HG02759 (cell line): Measurements from ENCODE around the gene ART3.

Source experiments
- ATAC-seq: cut with Tn5 transposase; IDR thresholded peaks from one replicate; pipeline ENCODE4 v1.9.1; 2021; ENCODE audit warnings: mild to moderate bottlenecking, moderate library complexity; ENCODE audit not compliant: unreplicated experiment

The ART3 gene

DNA sequence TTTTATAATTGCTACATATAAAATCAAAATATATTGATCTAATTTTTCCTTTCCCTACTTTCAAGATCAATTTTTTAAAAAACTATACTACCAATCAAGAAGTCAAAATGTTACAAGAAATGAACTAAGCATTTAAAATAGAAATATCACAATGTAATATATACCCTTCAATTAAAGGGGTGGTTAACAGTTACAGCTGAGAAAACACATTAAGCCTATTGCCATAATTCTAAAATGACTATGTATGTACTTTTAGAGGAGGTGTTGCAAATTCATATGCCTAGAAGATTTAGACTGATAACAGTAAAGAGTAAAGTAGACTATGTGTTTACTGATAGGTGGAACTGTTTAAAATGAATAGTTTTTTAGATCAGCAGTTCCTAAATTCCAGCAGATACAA lies 70.0 kb downstream of the ART3 start:
- ATAC-seq, result no peak

DNA sequence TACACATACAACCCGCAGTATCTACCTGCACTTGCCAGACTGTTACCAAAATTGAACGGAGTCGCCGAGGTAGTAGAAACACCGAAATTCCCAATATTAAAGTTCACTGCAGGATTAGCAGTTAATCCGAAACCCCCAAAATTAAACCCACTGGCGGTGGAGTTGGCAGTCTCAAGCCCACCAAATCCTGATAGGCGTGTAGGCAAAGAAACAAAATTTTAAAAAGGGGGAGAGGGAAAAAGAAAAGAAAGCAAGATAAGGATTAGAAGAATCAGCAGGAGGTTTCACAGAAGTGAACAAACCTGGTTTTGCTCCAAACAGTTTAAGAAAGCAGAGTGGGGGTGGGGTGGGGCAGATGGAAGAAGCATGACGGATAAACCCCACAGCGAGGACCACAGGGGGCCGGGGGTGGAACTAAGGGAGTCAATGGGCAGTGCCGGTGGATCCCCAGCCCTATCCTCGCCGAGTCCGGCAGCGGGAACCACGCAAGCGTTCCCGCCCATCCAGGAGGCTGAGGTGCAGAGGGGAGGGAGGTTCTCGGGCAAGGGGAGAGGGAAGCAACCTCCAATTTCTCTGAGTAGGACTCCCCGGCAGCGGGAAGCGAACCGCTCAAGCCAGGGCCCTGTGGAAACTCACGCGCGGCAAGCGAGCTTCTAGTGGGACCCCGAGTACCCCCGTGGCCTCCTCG lies 73.1 kb downstream of the ART3 start:
- ATAC-seq, result peak; percentile 38

DNA sequence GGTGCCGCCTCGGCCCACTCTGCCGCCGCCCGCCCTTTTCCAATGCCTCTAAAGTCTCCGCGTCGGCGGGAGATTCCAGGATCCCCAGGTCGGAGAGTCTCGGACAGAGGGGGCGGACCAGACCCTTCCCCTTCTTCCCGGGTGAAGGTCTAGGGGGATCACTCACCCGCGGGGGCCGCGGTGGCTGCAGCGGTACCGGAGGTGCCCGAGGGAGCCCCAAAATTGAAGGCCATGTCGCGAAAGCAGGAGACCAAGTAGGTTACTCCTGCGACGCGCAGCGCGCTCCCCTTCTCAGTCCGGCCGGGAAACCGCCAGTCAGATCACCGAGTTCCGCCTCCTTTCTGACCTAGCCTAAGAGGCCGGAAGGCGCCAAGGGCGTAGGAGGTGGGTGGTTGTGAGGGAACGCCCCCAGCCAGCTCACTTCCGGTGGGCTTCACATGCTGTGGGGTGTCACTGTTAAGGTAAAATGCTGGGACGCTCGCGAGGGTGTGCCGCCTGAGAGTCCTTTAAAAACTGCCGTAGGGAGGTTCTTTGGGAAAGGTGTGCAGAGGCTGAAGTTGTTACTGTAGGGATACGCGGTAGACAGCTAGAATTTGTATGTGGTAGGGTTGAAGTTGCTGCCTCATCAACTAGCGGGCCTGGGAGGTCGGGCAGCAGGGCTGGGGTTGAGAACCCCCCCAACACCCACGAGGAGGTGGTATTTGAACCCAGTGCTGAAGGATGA lies 73.8 kb downstream of the ART3 start, which contains the start of gene NUP54:
NUP54 (minus strand) TSS at position 256 of the 724 bp plus-strand sequence; CDS start at position 233, 23 bp downstream.
- peak; percentile 99 for ATAC-seq

DNA sequence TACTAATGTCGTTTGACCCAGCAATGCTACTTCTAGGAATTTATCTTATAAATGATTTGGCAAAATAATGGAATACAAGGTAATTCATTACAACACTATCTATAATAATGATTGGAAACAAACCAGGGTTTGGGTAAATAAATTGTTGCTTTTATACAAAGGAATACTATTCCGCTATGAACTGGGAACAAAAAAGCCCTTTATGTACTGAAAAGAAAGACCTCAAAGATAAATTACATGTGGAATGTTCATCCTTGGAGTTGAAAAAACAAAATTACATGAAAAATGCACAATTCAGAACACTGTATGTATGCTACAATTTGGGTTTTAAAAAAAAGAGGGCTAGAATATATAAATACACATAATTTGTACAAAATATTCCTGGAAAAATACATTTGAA lies 78.8 kb downstream of the ART3 start:
- no peak for ATAC-seq

DNA sequence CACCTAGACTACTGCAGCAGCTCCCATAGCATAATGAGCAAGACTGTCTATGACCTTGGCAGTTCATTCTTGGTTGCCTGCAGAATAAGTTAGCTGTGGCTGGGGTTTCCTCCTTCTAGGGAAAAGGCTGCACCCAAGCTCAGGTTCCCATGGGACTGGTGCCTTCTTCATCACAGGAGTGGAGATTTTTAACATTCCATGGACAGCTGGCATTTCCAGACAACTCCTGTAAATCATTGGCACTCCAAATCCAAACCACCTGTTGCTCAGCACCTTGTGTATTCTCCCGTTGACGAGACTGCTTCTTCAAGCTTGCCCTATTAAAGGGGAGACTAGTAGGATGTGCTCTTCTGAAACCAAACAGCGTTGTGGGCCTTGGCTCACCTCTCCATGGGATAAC lies 81.5 kb downstream of the ART3 start:
- no peak for ATAC-seq

DNA sequence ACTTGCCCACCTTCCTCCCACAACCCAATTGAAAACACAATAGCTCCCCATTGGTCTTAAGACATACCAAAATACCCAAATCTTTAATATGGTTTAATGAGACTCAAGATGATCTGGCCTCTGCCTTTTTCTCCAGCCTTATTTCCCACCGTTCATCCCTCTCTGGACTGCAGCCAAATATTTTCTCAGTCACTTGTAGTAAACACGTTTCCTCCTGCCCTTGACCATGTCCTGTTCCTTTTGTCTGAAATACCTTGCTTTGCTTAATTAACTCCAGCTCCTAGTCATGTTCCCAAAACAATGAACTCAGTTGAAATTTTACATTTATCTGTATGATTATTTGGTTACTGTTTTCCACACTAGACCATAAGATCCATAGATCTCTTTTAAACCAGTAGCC lies 82.1 kb downstream of the ART3 start:
- ATAC-seq, result no peak

DNA sequence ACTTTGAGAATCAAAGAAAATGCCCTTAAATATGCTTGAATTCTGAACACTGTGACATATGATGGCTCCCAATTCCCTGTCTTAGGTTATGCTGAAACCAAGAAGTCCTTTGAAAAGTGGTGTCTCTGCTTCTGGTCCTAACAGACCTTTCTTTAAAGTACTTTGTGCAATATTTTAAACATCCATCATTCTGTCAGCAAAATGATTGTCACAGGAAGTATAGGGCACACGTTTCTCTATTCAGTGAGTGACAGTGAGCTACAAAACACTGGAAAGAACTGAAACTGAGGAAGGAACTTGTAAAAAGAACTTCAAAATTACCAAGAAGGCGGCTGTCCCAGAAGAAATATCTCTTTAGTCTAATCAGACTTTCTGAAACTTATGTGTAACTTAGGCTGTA lies 85.8 kb downstream of the ART3 start:
- no peak for ATAC-seq
